ENCODE measurements around the gene TALDO1.
A peak's percentile ranks its signal among the peaks of the same experiment; 100 is the strongest.

The TALDO1 gene

GRCh38 chr11:787084-787675, 39.9 kb downstream of the TALDO1 start:
- no peak for DNase-seq (ENCODE audit: low spot score)

GRCh38 chr11:788009-788640, 40.9 kb downstream of the TALDO1 start:
- no peak for DNase-seq (ENCODE audit: low spot score)

GRCh38 chr11:788953-789940, 42.0 kb downstream of the TALDO1 start:
- no peak for DNase-seq (ENCODE audit: low spot score)

DNA sequence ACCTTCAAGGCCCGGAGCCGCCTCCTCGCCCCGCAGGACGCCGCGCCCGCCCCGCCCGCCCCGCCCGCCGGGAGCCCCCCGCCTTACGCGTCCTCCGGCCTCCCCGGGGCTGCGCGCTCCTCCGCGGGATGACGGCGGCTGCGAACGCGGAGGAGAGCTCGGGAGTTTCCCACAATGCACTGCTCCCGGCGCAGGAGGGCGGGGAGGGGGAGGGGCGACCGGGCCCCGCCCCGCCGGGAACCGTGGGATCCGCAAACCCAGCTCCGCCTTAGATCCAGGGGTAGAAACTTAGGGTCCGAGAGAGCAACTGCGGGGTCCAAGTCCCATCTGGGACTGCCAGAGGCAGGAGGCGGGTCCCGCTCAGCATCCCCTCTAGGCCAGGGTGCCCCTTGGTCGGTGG, 42.7 kb downstream of the TALDO1 start, which contains the start of gene CEND1:
CEND1 (minus strand) TSS at position 148 of the 400 bp plus-strand sequence. CDS start 1,514 bp downstream, outside the sequence.
- no peak for DNase-seq (ENCODE audit: low spot score)

DNA sequence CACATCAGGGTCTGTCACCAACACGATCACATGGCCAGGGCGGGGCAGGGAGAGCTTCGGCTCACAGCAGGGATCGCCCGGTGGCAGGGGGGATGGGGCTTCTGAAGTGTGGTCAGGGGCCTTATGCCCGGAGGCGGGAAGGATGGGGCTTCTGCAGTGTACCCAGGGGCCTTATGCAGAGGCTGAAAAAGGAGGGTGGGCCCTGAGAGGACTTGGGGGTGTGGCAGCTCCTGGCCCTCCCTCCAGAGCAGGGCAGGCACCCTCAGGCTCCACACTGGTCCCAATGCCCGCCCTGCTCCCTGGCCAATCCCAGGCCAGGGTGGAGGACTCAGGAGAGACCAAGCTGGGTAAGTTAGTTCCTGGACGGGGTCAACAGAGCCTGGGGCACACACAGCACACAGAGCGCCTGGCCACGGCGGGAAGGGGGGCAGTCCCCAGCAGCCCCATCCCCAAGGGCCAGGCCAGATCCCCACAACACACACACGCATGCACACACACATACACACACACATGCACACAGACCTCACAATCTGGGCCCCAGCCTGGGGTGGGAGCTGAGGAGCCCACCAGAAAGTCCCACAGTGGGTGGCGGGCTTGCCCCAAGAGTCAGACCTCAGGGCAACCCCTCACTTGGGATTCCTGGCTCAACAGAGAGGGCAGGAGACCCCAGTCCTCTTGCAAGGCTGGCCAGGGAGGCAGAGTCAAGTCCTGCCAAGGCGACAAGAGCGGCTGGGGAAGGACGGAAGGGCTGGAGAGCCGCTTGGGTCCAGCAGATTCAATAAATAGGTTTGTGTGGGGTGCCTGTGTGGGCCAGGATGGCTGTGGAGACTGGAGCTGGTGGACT, 43.7 kb downstream of the TALDO1 start:
- DNase-seq (ENCODE audit: low spot score), result no peak

GRCh38 chr11:791658-792534, 44.6 kb downstream of the TALDO1 start:
- no peak for DNase-seq (ENCODE audit: low spot score)

- no peak for DNase-seq (ENCODE audit: low spot score)
Measured at GRCh38 chr11:792535-792821, 45.2 kb downstream of the TALDO1 start.

GRCh38 chr11:792873-793272, 45.6 kb downstream of the TALDO1 start:
- DNase-seq (ENCODE audit: low spot score), result no peak

DNA sequence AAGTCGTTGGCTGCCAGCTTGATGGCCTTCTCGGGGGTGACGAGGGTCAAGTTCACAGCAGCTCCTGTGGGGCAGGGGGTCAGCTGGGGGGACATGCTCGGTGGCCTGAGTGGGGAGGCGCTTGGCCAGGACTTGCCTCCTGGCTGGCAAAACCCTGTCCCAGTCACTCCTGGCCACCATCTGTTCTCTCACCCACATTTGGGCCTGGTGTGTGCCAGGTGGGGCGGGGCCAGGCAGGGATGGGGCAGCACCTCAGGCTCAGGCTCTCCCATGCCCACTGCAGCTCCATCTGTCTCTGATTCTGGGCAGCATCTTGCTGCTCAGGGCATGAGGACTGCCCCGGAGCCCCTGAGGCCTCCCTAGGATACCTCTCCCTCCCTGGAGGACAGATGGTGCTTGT, 46.3 kb downstream of the TALDO1 start:
- DNase-seq (ENCODE audit: low spot score), result no peak

GRCh38 chr11:794013-794765, 46.9 kb downstream of the TALDO1 start:
- DNase-seq (ENCODE audit: low spot score), result no peak

- no peak for DNase-seq (ENCODE audit: low spot score)
Measured at GRCh38 chr11:794766-795633, 47.7 kb downstream of the TALDO1 start.

GRCh38 chr11:795634-796564, 48.6 kb downstream of the TALDO1 start:
- DNase-seq (ENCODE audit: low spot score), result peak; percentile 87

- no peak for DNase-seq (ENCODE audit: low spot score)
Measured at GRCh38 chr11:796565-797295, 49.5 kb downstream of the TALDO1 start.

DNA sequence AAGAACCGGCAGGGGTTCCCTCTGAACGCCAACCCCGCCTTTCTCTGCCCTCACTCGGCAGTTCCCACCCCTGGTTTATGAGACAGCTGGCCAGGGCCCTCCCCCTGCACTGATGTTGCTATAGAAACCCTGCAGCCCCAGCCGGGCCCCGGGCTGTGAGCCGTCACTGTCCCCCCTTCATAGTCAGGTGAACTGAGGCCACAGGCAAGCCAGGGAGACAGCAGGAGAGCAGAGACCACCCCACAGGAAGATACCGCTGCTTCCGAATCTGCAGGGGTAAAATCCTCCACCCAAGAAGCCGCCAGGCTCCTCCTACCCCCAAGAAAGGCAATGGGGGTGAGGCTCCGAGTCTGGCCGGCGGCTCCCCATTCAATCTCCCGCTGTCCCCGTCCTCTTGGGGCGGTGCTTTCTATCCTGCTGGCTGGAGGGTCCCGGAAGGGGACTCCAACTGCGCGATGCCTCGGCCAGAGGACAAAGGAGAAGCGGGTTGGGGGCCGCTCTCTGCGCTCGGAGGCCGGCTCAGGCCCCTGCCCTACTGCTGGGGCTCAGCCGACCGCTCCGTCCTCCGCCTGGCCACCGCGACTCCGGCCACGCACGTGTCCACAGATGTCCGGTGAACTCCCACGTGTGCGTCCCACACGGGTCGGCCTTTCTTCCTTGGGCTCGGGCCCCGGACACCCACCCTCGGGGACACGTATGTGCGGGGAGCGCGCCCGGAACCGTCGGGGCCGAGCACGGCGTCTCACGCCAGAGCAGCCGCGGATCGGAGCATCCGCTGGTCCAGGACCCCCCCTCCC, 50.2 kb downstream of the TALDO1 start:
- peak; percentile 75 for DNase-seq (ENCODE audit: low spot score)

GRCh38 chr11:798093-798713, 50.9 kb downstream of the TALDO1 start, which contains the start of gene SLC25A22:
Gene SLC25A22, minus strand, starts transcription at chr11:798281. Its CDS starts 3,275 bp downstream, at chr11:795006.
- DNase-seq (ENCODE audit: low spot score), result peak; percentile 83

Data from activated CD4-positive, alpha-beta T cell treated with anti-CD3 and anti-CD28 coated beads, Interleukin-2, Interleukin-4, amounts not matched to agents 100 ng/mL and 50 ng/mL, durations not matched to agents 16 hours and 8 hours (primary cell).